OCI-LY1 (cell line): Measurements from ENCODE around the gene KLRF2.

ENCODE experiments used
- H2AFZ ChIP-seq: fragments of 200-600 bp; sonication (generic), shearing (Covaris generic); 2 replicates; pipeline ENCODE4 v1.6.0; 2014; ENCODE audit warnings: antibody characterized with exemption, mild to moderate bottlenecking, low read length
- H3F3A ChIP-seq: fragments of 200-600 bp; sonication (generic), shearing (Covaris generic); 2 replicates; pipeline ENCODE4 v1.6.0; 2014; ENCODE audit warnings: mild to moderate bottlenecking, antibody characterized with exemption, low read length, moderate library complexity; ENCODE audit not compliant: insufficient read depth
- H3K27ac ChIP-seq: fragments of 200-600 bp; sonication (generic); 2 replicates; pipeline ENCODE4 v1.5.1; 2014; ENCODE audit warnings: low read length, mixed run types, mild to moderate bottlenecking, low read depth; ENCODE audit not compliant: poor library complexity, severe bottlenecking
- H3K27me3 ChIP-seq: fragments of 200-600 bp; sonication (generic); 2 replicates; pipeline ENCODE4 v1.6.0; 2014; ENCODE audit warnings: antibody characterized with exemption, mild to moderate bottlenecking, low read length, moderate library complexity; ENCODE audit not compliant: insufficient read depth
- H3K36me3 ChIP-seq: fragments of 200-600 bp; sonication (generic); 2 replicates; pipeline ENCODE4 v1.6.1; 2014; ENCODE audit warnings: mild to moderate bottlenecking, antibody characterized with exemption, low read length, moderate library complexity, mixed read lengths; ENCODE audit not compliant: insufficient read depth
- H3K4me1 ChIP-seq: fragments of 200-600 bp; sonication (generic); 2 replicates; pipeline ENCODE4 v1.5.1; 2014; ENCODE audit warnings: mild to moderate bottlenecking, low read length, moderate library complexity; ENCODE audit not compliant: insufficient read depth, severe bottlenecking
- H3K4me2 ChIP-seq: fragments of 200-600 bp; sonication (generic), shearing (Covaris generic); 2 replicates; pipeline ENCODE4 v1.6.1; 2014; ENCODE audit warnings: low read length
- H3K4me3 ChIP-seq: fragments of 200-600 bp; sonication (generic); 2 replicates; pipeline ENCODE4 v1.5.1; 2014; ENCODE audit warnings: low read length, low read depth, mild to moderate bottlenecking, mixed read lengths; ENCODE audit not compliant: poor library complexity, severe bottlenecking
- H3K79me2 ChIP-seq: fragments of 200-600 bp; shearing (Covaris generic); 2 replicates; pipeline ENCODE4 v1.6.1; 2016; ENCODE audit warnings: mixed run types, low read length, mixed read lengths; ENCODE audit not compliant: insufficient read depth
- H3K9ac ChIP-seq: fragments of 200-600 bp; sonication (generic), shearing (Covaris generic); 2 replicates; pipeline ENCODE4 v1.6.1; 2014; ENCODE audit warnings: mild to moderate bottlenecking, low read length, mixed read lengths
- H3K9me2 ChIP-seq: fragments of 200-600 bp; sonication (generic), shearing (Covaris generic); 2 replicates; pipeline ENCODE4 v1.6.1; 2014; ENCODE audit warnings: low read depth, mild to moderate bottlenecking, low read length, mixed read lengths
- H3K9me3 ChIP-seq: fragments of 200-600 bp; shearing (Covaris generic); 2 replicates; pipeline ENCODE4 v1.6.1; 2014; ENCODE audit warnings: low read length, mixed read lengths
- H4K20me1 ChIP-seq: fragments of 200-600 bp; sonication (generic), shearing (Covaris generic); 2 replicates; pipeline ENCODE4 v1.6.0; 2016; ENCODE audit warnings: mild to moderate bottlenecking, low read length; ENCODE audit not compliant: insufficient read depth
- CTCF ChIP-seq: fragments of 200-600 bp; sonication (generic), shearing (Covaris generic); IDR thresholded peaks from 2 replicates; pipeline ENCODE4 v1.5.1; 2017; ENCODE audit warnings: mild to moderate bottlenecking, antibody characterized with exemption, low read length, moderate library complexity, mixed read lengths
- EZH2 ChIP-seq: fragments of 200-600 bp; sonication (generic), shearing (Covaris generic); IDR thresholded peaks from 2 replicates; pipeline ENCODE4 v1.8.0; 2017; ENCODE audit warnings: borderline replicate concordance, mixed run types, mild to moderate bottlenecking, antibody characterized with exemption, low read length, moderate library complexity, mixed read lengths

Gene KLRF2

DNA sequence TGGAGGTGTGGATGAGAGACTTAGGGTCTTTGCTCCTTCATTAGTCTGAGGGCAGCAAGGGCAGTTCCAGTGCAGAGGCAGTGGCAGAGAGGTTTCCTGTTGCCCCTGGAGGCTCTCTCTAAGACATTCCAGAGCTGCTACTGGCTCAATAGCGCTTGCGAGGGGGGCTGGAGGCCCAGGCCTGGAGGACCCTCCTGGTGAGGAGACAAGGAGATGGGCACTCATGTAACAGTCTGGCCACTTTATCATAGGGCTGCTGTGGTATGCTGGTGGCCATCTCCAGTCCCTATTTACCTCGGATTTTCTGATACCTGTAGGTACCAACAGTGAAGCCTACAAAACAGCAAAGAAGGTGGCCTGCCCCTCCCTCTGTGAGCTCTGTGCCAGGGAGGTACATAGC is 38.2 kb downstream of the KLRF2 start:
- H4K20me1 ChIP-seq = no peaks in the 10 kb centered on the region
- H3K9me2 ChIP-seq = no peaks in the 10 kb centered on the region
- no peak for TF ChIP-seq EZH2
- TF ChIP-seq CTCF = no peak
- H3K4me2 ChIP-seq = no peak overlapping the region
- H3K9ac ChIP-seq = no peak overlapping the region
- no peak overlapping the region for H2AFZ ChIP-seq
- no peak overlapping the region for H3K27ac ChIP-seq
- no peaks in the 10 kb centered on the region for H3K79me2 ChIP-seq
- no peaks in the 10 kb centered on the region for H3K4me1 ChIP-seq
- H3K36me3 ChIP-seq = no peaks in the 10 kb centered on the region
- no peaks in the 10 kb centered on the region for H3K27me3 ChIP-seq
- no peak overlapping the region for H3K4me3 ChIP-seq
- H3F3A ChIP-seq = no peaks in the 10 kb centered on the region
- H3K9me3 ChIP-seq = no peaks in the 10 kb centered on the region

DNA sequence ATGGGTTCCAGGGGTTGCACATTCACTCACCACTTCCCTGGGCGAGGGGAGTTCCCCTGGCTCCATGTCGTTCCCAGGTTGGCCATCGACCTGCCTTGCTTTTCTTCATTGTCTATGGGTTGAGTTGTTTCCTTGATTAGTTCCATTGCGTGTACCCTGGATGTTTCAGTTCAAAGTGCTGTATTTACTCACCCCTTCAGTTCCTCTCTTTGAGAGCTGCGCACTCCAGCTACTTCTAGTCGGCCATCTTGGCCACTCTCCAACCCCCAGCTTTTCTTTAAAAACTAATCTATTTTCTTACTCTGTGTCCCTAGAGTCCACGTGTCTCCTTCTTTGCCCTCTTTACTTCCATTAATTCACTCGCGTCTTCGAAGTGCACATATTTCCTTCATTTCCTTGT is 39.2 kb downstream of the KLRF2 start:
- Histone ChIP-seq H3F3A (no peaks in the 10 kb centered on the region), H2AFZ (no peak overlapping the region), H3K4me3 (no peak overlapping the region), H3K9me2 (no peaks in the 10 kb centered on the region), H3K79me2 (no peaks in the 10 kb centered on the region), H4K20me1 (no peaks in the 10 kb centered on the region), H3K9ac (no peak overlapping the region), H3K4me1 (no peaks in the 10 kb centered on the region), H3K36me3 (no peaks in the 10 kb centered on the region), H3K27me3 (no peaks in the 10 kb centered on the region), H3K27ac (no peak overlapping the region), H3K4me2 (no peak overlapping the region), H3K9me3 (no peaks in the 10 kb centered on the region)
- no peak for TF ChIP-seq EZH2

DNA sequence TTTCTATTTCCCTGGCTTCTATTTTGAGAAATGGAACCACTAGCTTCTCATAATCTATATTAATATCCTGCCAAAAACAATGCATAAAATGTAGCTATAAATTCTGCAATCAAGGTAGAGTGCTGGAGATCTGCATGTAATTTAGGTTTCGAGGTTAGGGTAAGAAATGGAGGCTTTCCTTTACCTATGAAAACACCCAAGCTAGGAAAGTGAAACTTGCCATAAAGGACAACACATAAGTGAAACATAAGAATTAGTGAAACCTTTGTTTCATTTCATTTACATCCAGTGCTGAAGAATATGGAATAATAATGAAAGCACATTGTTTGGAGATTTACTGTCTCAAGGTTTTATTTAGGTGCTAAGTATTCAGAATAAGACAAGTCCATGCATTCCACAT is 41.1 kb downstream of the KLRF2 start:
- H3K27me3 ChIP-seq = no peaks in the 10 kb centered on the region
- no peak overlapping the region for H2AFZ ChIP-seq
- H3F3A ChIP-seq = no peaks in the 10 kb centered on the region

More for the DNA sequence above, 41.1 kb downstream of the KLRF2 start:
- H3K79me2 ChIP-seq = no peaks in the 10 kb centered on the region
- H3K27ac ChIP-seq = no peak overlapping the region
- no peaks in the 10 kb centered on the region for H3K4me1 ChIP-seq
- H3K4me3 ChIP-seq = no peak overlapping the region
- no peaks in the 10 kb centered on the region for H3K9me3 ChIP-seq
- H3K36me3 ChIP-seq = no peaks in the 10 kb centered on the region
- no peaks in the 10 kb centered on the region for H3K9me2 ChIP-seq
- no peak overlapping the region for H3K9ac ChIP-seq
- TF ChIP-seq CTCF (no peak), EZH2 (no peak)
- H4K20me1 ChIP-seq = no peaks in the 10 kb centered on the region
- no peak overlapping the region for H3K4me2 ChIP-seq
